ENCODE measurements around the gene ZFX. TPM values are rescaled to one million over a fixed set of nuclear protein-coding genes. Genes with fewer than 3 reads are reported as not detected.

ZFX gene
- total and polyA plus RNA-seq, 5 experiments from 2014 or later = 30.3 to 75.1 (median 32.4) TPM

DNA sequence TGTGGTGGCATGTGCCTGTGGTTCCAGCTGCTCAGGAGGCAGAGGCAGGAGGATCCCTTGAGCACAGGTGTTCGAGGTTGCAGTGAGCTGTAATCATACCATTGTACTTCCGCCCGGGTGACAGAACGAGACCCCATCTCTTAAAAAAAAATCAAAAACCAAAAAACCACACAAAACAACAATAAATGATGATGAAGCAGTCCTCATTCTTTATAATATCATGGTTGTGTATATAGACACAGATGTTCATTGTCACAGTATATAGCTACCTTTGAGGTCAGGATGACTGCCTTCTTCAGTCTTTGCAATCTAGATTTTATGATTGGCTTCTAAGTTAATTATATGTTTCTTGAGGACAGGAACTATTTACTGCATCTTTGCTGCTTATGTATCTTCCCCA lies 37.0 kb downstream of the ZFX start:
- Mint-ChIP-seq H3K9me3 (no peaks in the 10 kb centered on the region), H3K4me3 (peak overlapping the region in 7 of 10 donors; percentile 29 to 53 (median 38)), H3K27me3 (no peaks in the 10 kb centered on the region), H3K4me1 (peaks cover 8 to 51% (median 42%) of the 10 kb centered on the region in 4 donors), H3K36me3 (peaks cover 3 to 33% (median 7%) of the 10 kb centered on the region in 3 donors), H3K27ac (peak overlapping the region in 9 of 10 donors; percentile 12 to 74 (median 47))
- DNase-seq (peak in 1 of 10 donors; percentile 11), ATAC-seq (no peak)
- POLR2A ChIA-PET = no interaction called here

DNA sequence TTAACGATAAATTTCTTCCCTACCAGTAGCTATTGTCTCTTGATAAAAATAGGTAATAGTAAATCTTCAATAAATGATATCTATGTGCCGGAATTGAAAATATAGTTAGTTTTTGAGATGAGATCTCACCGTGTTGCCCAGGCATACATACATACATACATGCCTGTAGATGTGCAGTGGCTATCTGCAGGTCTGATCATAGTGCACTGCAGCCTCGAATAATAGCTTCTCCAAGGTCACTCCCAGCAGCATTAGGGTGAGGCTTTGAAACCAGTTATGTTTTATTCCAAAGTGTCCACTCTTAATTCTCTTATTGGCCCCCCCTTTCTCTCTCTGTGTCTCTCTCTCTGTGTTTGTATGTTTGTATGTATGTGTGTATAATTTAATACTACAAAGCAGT lies 37.5 kb downstream of the ZFX start:
- ATAC-seq = no peak
- Mint-ChIP-seq H3K4me3 (peak overlapping the region in 1 of 10 donors; percentile 2), H3K36me3 (peaks cover 3 to 33% (median 7%) of the 10 kb centered on the region in 3 donors), H3K9me3 (no peaks in the 10 kb centered on the region), H3K4me1 (peaks cover 8 to 55% (median 43%) of the 10 kb centered on the region in 4 donors), H3K27ac (peak overlapping the region in 8 of 10 donors; percentile 9 to 74 (median 44)), H3K27me3 (no peaks in the 10 kb centered on the region)
- no peak for DNase-seq
- POLR2A ChIA-PET = no interaction called here

DNA sequence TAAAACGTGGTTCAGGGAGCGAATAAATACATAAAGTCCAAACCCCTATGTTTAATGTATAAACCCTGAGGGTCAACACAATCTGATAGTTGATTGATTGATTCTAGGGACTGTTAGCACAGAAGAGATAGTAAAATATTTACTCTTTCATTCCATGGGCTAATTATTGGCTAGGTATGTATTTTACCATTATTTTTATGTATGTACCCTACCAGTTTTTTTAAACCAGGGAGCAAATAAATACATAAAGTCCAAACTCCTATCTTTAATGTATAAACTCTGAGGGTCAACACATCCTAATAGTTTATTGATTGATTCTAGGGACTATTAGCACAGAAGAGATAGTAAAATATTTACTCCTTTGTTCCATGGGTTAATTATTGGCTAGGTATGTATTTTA lies 40.0 kb downstream of the ZFX start:
- Mint-ChIP-seq H3K36me3 (peaks cover 7 to 38% (median 7%) of the 10 kb centered on the region in 3 donors), H3K27ac (peak overlapping the region in 1 of 10 donors; percentile 24), H3K9me3 (no peaks in the 10 kb centered on the region), H3K27me3 (no peaks in the 10 kb centered on the region), H3K4me1 (peaks cover 12 to 64% (median 59%) of the 10 kb centered on the region in 4 donors), H3K4me3 (no peak overlapping the region)
- POLR2A ChIA-PET = no interaction called here
- DNase-seq (no peak), ATAC-seq (no peak)

DNA sequence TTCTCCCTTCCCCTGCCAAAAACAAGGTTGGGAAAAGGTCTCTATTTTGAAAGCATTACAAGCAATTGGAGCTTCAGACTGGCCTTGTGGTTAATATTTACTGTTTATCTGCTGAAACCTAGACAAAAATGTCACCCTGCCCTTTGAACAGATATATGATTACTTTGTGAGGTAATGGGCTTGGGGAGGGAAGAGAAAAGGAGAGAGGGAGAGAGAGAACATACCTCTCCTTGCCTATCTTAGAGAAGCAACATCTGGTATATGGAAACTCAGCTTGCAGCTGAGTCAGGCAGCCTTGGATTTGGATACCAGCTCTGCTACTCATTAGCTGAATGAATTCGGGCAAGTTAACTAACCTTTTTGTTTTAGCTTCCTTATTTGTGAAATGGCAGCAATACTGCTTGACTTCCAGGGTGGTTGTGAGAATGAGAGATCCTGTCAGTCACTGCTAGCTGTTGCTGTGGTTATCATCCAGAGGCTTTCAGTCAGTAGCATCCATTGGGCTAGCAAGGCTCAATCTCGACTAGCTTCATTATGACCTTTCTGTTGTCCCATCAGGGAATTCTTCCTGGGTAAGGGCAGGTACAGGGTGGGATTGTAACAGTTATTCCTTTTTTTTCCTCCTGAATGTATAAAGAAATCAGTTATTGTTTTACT lies 41.1 kb downstream of the ZFX start:
- DNase-seq = no peak
- Mint-ChIP-seq H3K27me3 (no peaks in the 10 kb centered on the region), H3K9me3 (no peaks in the 10 kb centered on the region), H3K4me3 (peak overlapping the region in 1 of 10 donors; percentile 5), H3K4me1 (peaks cover 13 to 64% (median 58%) of the 10 kb centered on the region in 4 donors), H3K36me3 (peaks cover 7 to 43% (median 7%) of the 10 kb centered on the region in 3 donors), H3K27ac (peak overlapping the region in 9 of 10 donors; percentile 12 to 71 (median 31))
- POLR2A ChIA-PET = no interaction called here
- no peak for ATAC-seq

DNA sequence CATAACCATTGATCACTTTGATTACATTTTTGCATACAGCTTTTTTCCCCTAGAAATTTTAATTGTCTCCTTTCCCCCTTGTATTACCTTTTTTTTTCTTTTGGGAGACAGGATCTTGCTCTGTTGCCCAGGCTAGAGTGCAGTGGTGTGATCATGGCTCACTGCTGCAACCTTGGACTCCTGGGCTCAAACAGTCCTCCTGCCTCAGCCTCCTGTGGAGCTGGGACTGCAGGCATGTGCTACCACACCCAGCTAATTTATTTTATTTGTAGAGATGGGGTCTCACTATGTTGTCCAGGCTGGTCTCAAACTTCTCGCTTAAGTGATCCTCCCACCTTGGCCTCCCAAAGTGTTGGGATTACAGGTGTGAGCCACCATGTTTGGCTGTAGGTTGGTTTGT lies 47.0 kb downstream of the ZFX start:
- Mint-ChIP-seq H3K4me1 (peaks cover 19 to 59% (median 51%) of the 10 kb centered on the region in 4 donors), H3K9me3 (no peaks in the 10 kb centered on the region), H3K36me3 (peaks cover 0 to 43% (median 7%) of the 10 kb centered on the region in 3 donors), H3K4me3 (no peak overlapping the region), H3K27ac (peak overlapping the region in 3 of 10 donors; percentile 8 to 65 (median 25)), H3K27me3 (no peaks in the 10 kb centered on the region)
- ATAC-seq (no peak), DNase-seq (no peak)
- POLR2A ChIA-PET = interaction anchor here (0.7 kb wide), 1 partner anchor 34 kb away, joined by 4 read pairs; no protein-coding TSS in a partner anchor

DNA sequence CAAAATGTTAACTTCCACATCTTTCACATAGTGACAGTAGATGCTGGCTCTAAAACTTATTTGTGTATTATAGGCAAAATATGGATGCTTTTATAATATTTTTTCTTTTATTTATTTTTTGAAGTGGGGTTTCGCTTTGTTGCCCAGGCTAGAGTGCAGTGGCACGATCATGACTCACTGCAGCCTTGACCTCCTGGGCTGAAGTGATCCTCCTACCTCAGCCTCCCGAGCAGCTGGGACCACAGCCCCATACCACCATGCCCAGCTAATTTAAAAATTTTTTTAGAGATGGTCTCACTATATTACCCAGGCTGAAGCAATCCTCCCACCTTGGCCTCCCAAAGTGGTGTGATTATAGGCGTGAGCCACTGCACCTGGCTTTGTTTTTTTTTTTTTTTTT lies 48.6 kb downstream of the ZFX start:
- no peak overlapping the region for H3K4me3 Mint-ChIP-seq
- peak overlapping the region in 4 of 10 donors; percentile 57 to 88 (median 60) for H3K27ac Mint-ChIP-seq
- ATAC-seq (no peak), DNase-seq (no peak)
- H3K4me1 Mint-ChIP-seq = peaks cover 26 to 62% (median 59%) of the 10 kb centered on the region in 4 donors
- H3K27me3 Mint-ChIP-seq = no peaks in the 10 kb centered on the region
- H3K36me3 Mint-ChIP-seq = peaks cover 0 to 54% (median 3%) of the 10 kb centered on the region in 3 donors
- H3K9me3 Mint-ChIP-seq = no peaks in the 10 kb centered on the region
- POLR2A ChIA-PET = no interaction called here

DNA sequence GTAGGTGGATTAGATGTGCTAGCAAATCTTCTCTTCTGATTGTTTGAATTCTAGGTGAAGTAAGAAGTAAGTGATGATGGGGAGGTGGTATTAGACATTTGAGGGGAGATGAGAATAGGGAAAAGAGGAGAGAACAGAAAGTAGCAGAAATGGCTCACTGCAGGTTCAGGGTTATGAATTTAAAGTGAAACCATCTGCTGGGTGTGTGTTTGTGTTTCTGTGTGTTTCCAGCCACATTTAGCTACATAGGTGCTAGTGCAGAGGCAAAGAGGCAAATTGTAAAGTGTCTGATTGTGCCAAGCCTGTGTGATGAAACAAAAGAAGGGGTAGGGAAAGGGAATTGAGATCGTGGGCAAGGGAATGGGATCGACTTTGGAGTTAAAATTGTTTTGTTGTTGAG lies 50.6 kb downstream of the ZFX start:
- no peak for ATAC-seq
- Mint-ChIP-seq H3K27ac (peak overlapping the region; percentile 10 to 92 (median 78)), H3K27me3 (no peaks in the 10 kb centered on the region), H3K4me3 (peak overlapping the region in 6 of 10 donors; percentile 12 to 37 (median 16)), H3K36me3 (peaks cover 0 to 56% (median 3%) of the 10 kb centered on the region in 3 donors), H3K4me1 (peaks cover 28 to 69% (median 60%) of the 10 kb centered on the region in 4 donors), H3K9me3 (no peaks in the 10 kb centered on the region)
- POLR2A ChIA-PET = interaction anchor here (0.6 kb wide), 1 partner anchor 149 kb away, joined by 3 read pairs; no protein-coding TSS in a partner anchor
- DNase-seq = no peak

DNA sequence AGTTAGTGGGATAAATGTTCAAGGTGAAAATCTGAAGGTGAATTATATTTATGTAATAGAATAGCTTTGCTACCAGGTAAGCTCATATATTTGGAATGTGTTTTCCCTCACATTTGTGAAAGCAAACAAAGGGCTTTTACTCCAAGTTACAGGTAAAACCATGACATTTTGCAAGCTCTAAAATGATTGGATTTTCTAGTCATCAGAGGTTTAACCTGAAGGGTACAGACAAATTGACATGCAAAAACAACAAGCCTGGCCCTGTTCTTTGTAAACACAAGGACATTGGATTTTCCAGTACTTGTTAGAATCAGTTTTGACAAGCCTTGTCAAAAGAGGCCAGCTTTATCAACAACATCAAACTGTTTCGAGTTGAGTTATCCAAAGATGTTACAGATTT lies 51.7 kb downstream of the ZFX start:
- H3K27me3 Mint-ChIP-seq = no peaks in the 10 kb centered on the region
- DNase-seq (no peak), ATAC-seq (no peak)
- H3K36me3 Mint-ChIP-seq = peaks cover 0 to 51% (median 0%) of the 10 kb centered on the region in 3 donors
- H3K27ac Mint-ChIP-seq = peak overlapping the region in 1 of 10 donors; percentile 71
- no peaks in the 10 kb centered on the region for H3K9me3 Mint-ChIP-seq
- no peak overlapping the region for H3K4me3 Mint-ChIP-seq
- POLR2A ChIA-PET = interaction anchor here (0.6 kb wide), 1 partner anchor 23 kb away, joined by 3 read pairs; no protein-coding TSS in a partner anchor
- peaks cover 26 to 70% (median 61%) of the 10 kb centered on the region in 4 donors for H3K4me1 Mint-ChIP-seq

DNA sequence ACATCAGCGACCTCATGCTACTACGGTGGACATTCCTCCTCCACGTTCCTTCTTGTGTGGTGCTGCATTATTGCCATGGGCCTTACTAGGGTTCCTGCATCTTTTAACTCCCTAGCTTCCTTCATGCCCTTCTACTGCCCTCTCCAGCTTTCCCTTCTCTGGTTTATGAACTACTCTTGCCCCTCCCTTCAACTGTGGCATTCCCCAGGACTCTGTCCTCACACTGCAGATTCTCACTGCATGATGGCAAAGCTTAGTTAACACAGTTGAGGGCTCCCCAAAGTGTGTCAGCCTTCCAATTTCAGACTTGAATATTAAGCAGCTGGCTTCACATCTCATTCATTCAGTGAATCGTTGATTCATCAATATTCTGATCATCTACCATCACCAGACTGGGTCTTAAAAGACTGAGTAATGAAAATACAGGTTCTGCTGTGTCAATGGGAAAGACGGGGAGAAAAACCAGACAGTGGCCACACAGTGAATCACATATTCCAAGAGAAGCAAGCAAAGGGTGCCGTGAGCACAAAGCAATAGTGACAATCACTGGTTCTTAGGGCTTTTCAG lies 53.0 kb downstream of the ZFX start:
- Mint-ChIP-seq H3K4me1 (peaks cover 26 to 62% (median 53%) of the 10 kb centered on the region in 4 donors), H3K9me3 (no peaks in the 10 kb centered on the region), H3K4me3 (no peak overlapping the region), H3K27me3 (no peaks in the 10 kb centered on the region), H3K36me3 (peaks cover 0 to 50% (median 4%) of the 10 kb centered on the region in 3 donors), H3K27ac (peak overlapping the region in 7 of 10 donors; percentile 1 to 79 (median 70))
- ATAC-seq = no peak
- POLR2A ChIA-PET = no interaction called here
- DNase-seq = no peak

DNA sequence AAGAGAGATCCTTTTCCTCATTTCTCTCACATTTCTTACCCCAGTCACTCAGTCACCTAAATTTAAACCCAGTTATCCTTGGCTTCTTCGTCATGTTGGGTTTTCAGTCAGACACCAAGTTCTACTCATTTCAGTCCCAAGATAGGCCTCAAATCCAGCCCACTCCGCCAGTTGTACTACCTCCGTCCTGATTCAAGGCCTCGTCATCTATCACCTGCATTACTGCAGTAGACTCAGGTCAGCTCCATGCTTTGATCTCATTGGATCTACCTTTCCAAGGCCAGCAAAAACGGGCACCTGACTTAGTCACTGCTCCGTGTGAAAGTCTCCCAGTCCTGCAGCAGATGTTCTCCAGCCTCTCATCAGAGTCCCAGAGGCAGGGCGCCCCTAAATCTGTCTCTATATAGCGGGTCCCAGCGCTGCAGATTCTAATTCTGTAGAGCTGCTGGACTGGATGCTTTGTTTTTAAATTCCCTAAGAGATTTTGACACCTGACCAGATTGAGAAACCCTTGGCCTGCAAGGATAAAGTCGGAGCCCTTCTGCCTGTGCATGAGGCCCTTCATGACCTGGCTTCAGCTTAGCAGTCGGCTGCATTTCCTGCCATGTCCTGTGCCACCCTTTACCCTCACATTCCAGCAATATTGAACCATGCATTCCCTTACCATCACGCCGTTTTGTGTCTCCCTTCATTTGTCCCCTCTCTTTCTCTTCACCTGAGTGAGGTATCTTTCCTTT lies 53.7 kb downstream of the ZFX start:
- Mint-ChIP-seq H3K36me3 (peaks cover 0 to 53% (median 5%) of the 10 kb centered on the region in 3 donors), H3K4me1 (peaks cover 26 to 59% (median 52%) of the 10 kb centered on the region in 4 donors)
- ATAC-seq = no peak

DNA sequence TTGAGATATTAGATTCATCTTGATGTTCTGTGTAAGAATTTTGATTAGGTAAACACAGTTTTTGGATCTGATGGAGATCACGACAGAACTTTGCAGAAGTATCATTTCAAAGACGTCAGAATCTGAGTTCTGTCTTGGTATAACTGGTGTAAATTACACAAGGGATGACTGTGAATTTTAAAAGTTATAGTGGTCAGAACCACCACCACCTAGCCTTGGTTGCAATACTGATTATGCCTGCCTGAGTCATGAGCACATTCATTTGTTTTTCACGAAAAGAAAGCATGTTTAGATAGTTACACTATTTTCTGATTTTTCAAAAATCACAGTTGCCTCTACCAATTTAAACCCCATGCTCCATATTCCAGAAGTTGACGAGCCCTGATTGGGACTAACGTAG lies 54.8 kb downstream of the ZFX start:
- Mint-ChIP-seq H3K4me1 (peaks cover 21 to 50% (median 44%) of the 10 kb centered on the region in 4 donors), H3K4me3 (no peak overlapping the region), H3K36me3 (peaks cover 0 to 55% (median 5%) of the 10 kb centered on the region in 3 donors), H3K27ac (peak overlapping the region in 5 of 10 donors; percentile 18 to 82 (median 40)), H3K27me3 (no peaks in the 10 kb centered on the region), H3K9me3 (no peaks in the 10 kb centered on the region)
- DNase-seq (no peak), ATAC-seq (no peak)
- POLR2A ChIA-PET = no interaction called here

More for the DNA sequence above, 53.7 kb downstream of the ZFX start:
- H3K27me3 Mint-ChIP-seq = no peaks in the 10 kb centered on the region
- H3K9me3 Mint-ChIP-seq = no peaks in the 10 kb centered on the region
- POLR2A ChIA-PET = no interaction called here
- no peak for DNase-seq
- H3K4me3 Mint-ChIP-seq = peak overlapping the region in 1 of 10 donors; percentile 28
- H3K27ac Mint-ChIP-seq = peak overlapping the region in 9 of 10 donors; percentile 1 to 85 (median 58)

DNA sequence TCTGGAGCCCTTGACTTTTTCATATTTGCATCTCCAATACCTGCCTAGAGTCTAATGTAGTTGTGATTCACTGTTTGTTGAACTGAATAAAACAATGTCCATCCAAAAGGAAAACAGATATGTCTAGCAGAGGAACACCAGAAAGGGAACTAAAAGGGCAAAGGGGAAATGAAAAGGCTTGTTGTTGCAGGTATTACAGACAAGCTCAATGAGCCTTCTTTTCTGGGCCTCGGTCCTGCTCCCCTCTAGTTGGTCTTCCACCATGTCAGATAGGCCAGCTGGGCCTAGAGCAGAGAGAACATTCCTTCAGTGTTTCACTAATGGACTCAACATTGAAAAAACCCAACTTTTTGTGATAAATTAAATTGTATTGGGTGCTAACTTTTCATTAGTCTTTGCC lies 55.4 kb downstream of the ZFX start:
- POLR2A ChIA-PET = no interaction called here
- H3K4me3 Mint-ChIP-seq = no peak overlapping the region
- no peaks in the 10 kb centered on the region for H3K9me3 Mint-ChIP-seq
- H3K27ac Mint-ChIP-seq = peak overlapping the region in 4 of 10 donors; percentile 10 to 82 (median 47)
- H3K36me3 Mint-ChIP-seq = peaks cover 0 to 58% (median 5%) of the 10 kb centered on the region in 3 donors
- DNase-seq = no peak
- ATAC-seq = no peak
- no peaks in the 10 kb centered on the region for H3K27me3 Mint-ChIP-seq
- H3K4me1 Mint-ChIP-seq = peaks cover 18 to 47% (median 39%) of the 10 kb centered on the region in 4 donors

Measured in naive thymus-derived CD8-positive, alpha-beta T cell (primary cell).